GM19238 (cell line): ENCODE results near the gene GALNS.

Source experiments
- DNase-seq: peaks from one replicate; pipeline ENCODE4 v3.0.0; 2011; ENCODE audit warnings: low spot score; ENCODE audit not compliant: insufficient read length

GALNS gene

DNA sequence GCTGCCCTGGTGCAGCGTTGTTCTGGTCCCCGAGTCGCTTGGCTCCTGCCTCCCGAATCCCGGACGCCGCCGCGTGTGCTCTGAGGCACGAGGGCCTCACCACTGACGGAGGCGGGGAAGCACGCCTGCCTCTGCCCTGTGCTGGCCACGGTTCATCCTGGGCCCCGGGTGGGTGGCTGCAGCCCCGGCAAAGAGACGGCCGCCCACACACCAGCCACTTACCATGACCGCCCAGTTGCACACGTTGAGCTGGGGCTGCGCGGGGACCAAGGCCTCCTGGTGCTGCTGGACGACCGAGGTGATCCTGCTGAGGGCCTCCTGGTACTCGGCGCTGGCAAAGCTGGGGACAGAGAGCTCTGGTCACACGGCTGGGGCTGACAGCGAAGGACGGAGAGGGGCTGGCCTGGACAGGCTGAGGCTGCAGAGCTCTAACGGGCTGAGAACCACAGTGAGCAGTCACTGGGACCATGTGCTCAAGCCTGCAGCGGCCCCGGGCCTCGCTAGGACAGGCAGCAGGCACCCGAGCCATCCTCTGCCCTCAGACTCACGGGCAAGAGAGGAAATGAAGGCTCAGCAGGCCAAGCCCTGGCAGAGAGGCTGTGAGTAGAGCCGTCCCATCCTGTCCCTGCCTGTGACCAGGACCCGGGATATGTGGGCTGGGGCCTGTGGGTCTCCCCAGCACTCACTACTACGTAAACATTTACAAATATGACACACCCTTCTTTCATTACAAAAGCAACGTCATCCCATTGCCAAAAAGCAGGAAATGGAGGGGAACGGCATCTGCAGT lies 38.8 kb downstream of the GALNS start:
- no peak for DNase-seq

DNA sequence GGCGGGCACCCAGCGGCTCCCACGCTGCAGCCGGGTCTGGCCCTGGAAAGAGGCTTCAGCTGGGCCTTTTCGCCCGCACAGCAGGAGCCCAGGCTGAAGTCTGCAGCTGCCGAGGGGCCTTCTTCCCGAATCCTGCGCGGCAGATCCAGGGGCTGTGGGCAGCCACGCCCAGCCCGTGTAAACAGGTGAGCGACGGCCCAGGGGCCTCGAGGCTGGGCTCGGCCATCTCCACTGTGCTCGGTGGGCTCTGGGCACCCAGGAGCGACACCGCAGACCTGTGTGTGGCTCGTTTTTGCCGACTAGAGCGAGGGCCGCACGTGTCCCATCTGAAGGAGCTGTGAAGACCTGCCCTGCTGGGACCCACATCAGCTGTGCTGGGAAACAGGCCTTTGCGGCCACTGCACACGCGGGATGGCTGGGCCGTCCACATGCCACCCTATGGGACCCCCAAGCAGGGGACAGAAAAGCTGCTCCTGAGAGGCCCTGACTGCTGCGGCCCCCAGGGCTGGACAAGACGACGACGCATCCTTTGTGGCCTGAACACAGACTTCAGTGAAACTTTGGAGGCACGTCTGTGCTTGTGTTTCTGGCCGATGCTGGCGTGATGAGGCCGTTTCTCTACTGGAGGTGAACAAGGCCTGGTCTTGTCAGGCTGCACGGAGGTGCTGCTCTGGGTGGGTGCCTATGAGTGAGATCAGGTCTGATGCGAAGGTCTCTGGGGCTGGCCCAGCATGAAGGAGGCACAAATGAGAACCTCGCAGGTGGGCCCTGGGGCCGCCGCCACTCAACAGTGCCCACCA lies 39.8 kb downstream of the GALNS start:
- no peak for DNase-seq

DNA sequence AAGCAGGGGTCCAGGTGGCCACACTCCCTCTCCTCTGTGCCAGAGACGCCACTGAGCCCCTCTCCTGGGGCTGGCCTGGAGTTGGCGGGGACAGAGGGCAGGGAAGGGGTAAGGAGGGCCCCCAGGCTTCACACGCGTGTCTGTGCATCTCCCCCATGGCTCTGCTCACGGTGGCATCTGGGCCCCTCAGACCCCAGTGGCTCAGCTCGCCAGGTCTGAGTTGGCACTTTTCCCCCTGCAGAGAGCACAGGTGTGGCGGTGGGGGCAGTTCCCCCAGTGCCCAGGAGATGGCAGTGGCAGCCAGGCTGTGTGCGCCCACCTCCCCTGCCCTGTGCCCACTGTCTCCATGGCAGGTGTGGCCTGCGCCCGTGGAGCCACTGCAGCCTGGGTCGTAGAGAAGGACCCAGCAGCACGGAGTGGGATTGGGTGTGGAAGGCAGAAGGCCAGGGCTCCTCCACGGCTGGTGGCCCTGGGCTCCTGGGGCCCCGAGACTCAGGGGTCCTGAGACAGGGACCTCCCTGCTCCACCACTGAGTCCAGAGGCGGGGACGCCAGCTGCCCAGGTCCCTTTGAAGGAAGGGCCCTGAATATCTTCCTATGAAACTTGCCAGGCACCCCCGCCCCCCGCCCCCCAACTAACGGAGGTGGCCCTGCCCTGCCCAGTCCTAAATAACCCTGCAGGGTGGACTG lies 40.7 kb downstream of the GALNS start:
- no peak for DNase-seq

DNA sequence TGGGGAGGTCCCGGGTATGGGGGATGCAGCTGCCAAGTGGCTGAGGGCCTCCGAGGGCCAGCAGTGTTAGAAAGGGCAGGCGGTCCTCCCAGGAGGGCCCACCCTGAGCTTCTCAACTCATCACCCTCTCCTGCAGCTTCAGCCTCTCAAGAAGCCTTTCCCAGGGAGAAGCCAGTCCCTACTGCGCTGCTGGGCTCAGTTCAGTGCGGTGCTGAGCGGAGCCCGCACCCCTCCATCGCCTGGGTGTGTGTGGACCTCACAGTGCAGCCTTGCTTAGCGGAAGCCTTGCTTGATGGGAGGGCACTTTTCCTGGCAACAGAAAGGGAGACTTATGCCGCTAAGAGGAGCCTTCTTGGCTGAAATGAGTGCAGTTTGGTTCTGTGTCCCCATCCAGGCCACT lies 41.5 kb downstream of the GALNS start:
- no peak for DNase-seq

DNA sequence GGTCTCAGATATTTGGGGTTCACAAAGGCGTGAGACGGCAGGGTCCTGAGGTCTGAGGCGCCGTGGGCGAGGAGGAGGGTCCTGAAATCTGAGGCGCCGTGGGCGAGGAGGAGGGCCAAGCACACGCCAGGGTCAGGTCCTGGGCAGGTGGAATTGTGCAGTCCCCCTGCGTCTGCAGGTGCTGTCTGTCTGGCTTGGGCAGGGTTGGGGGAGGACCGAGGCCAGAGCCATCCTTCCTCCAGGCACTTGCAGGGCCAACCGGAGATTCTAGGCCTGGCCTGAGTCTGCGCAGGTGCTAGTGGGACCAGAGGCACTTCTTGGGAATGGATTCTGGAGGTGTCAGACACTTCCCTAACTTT lies 42.6 kb downstream of the GALNS start:
- DNase-seq = no peak

DNA sequence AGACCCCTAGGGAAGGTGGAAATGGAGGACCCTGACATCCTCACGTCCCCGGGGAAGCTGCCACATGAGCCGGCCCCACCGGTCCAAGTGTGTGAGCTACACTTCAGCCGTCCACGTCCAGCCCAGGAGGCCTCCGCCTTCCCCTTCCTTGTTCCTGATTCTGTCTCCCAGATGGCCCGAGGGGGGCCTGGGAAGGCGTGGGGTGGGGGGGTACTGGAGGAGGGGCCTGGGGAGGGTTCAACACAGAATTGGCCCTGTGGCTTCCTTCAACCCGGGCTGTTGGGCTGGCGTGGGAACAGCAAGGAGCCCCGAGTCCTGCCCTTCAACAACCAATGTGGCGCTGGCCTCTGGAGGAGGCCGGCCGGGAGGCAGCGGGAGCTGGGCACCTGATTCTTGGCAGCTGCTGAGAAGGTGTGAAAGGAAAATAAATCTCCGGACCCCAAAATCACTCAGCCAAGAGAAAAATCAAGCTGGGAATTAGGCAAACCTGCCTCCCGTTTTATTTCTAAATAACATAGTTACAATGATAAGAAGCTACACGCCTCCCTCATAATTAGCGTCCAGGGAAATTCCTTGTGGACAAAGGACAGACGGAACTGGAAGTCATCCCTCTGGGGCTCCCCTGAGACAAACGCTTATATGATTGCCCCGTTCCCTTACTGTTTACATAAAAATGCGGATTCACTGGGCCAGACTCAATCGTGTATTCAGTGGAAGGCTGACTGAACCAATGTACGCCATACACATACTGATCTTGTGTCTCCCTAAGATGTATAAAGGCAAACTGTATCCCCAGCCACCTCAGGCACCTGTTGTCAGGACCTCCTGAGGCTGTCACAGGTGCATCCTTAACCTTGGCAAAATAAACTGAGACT lies 43.2 kb downstream of the GALNS start:
- no peak for DNase-seq

DNA sequence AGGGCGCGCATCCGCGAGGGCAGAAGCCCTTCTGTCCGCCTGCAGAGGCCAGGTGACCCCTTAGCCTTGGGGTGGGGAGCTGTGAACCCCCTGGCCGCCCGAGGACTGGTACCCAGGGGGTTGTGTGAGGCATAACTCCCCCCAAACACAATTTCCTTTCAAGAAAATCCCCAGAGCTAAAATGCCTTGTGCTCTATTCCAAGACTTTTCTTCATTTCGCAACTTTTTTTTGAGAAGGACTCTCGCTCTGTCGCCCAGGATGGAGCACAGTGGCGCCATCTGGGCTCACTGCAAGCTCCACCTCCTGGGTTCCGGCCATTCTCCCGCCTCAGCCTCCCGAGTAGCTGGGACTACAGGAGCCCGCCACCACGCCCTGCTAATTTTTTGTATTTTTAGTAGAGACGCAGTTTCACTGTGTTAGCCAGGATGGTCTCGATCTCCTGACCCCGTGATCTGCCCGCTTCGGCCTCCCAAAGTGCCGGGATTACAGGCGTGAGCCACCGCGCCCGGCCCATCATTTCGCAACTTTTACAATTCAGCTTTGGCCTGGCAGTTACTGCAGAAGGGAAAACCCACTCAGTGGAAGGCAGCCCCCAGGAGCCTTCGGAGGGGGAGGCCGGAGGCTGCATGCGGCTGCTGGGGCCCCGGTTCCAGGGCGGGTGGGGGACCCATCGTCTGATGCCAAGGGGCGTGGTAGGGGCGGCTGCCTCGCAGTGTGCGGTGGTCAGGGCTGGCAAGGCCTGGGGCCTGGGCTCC lies 44.1 kb downstream of the GALNS start:
- DNase-seq = no peak

DNA sequence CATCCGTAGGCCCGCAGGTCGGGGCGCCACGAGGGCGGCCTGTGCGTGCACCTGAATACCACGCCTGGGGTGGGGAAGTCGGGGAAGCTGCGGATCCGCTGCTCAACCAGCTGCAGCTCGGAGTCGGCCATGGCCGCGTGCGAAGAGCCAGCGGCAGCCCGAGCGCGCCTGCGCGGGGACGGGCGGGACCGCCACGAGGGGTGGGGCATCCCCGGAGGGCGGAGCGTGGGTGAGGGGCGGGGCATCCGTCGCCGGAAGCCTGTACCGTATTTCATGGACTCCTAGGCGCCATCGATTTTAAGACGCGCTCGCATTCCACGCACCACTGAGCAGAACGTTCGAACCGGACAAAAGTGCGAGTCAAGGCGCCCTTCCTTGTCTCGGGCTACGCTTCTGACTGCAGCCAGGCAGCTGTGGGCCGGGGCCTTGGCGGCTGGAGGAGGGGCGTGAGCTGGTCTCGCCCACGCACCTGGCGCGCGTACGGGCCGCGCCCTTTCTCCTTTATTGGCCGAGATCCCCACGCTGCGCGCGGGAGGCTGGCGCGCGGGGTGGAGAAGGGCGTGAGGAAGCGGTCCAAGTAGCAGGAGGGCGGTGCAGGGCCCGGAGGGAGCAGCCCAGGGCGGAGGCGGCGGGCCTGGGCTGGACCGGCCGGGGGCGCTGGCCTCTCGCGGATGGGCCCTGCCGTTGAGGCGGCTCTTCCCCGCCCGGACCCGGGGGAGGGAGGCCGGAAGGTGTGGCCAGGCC lies 44.8 kb downstream of the GALNS start, which contains the start of gene APRT:
Gene APRT (minus strand): TSS at position 160 of the 744 bp plus-strand sequence. CDS start 29 bp downstream, at position 131.
- DNase-seq = peak; percentile 94

DNA sequence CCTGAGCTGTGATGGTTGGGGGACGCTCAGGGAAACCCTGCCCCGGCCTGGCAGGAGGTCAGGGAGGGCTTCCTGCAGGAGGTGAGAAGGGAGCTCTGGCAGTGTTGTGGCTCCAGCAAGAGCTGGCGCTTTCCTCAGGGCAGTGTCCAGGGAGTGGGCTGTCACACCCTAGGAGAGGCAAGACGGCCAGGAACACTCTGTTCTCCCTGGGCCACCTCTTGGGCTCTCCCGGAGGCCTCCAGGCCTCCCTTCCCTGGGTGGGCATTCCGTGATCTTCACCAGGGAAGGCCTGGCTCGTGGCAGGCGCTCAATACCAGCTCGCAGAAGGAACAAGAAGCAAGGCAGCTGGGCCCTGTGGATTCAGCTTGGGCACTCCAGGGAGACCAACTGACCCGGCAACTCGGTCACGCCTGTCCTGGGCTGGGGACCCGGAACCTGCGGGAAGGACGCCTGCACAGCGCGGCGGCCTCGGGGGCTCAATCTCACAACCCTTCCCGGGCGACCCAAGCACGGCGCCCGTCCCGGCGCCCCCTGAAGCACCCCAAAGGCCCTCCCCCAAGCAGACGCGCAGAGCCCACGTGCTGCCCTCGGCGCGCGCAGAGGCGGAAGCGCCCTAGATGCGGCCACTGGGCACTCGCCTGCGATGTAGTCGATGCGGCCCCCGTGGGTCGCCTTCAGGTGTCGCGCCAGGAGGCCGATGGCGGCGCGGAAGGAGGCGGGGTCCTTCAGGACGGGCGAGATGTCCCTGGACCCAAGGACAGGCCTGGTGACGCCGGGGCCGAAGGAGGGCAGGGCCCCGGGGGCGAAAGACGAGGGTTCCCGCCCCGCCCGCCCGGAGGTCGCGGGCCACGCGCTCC lies 45.6 kb downstream of the GALNS start:
- peak; percentile 83 for DNase-seq

DNA sequence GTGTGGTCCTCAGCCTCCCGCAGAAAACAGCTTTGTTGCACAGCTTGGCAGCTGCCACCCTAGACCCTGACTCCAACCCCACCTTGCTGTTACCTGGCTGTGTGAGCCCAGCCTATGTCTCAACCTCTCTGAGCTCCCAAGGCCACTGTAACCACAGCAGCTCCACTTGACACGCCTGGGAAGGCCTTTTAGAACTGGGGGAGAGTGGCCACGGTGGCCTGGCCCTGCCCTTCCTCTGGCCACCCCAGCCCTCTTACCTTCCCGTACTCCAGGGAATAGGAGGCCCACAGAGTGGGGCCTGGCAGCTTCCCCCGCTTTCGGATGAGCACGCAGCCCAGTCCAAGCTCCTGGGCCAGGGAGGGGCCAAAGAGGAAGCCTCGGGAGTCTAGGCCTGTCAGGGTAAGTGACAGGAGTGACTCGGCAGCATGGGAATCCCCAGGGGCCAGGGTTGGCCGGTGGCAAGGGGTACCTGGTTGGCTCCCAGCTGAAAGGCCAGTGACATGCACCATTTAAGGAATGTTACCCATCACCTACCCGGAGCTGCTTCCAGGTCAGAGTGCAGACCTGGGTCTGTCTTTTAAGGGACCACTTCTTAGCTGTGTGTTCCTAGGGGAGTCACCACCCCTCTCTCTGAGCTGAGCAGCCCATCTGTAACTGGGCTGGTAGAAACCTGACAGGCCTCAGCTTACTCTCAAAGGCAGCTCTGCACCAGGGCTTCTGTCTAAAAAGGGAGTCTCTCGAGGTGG lies 46.4 kb downstream of the GALNS start:
- no peak for DNase-seq

DNA sequence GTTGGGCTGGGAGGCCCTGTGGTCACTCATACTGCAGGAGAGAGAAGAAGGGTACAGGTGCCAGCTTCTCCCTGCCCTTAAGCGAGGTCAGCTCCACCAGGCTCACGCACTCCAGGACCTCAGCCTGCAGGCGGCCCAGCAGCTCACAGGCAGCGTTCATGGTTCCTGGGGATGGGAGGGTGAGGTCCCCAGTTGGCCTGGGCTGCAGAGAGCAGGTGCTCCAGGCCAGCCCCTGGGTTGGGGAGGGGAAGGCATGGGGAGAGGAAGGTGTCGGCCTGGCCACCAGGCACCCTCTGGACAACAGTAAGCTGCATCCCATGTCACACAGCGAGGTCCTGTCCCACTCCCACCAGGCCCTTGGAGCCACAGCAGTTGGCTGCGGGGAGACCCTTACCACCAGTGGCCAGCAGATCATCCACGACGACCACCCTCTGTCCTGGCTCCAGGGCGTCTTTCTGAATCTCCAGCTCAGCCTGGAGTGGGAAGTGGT lies 47.0 kb downstream of the GALNS start:
- no peak for DNase-seq

DNA sequence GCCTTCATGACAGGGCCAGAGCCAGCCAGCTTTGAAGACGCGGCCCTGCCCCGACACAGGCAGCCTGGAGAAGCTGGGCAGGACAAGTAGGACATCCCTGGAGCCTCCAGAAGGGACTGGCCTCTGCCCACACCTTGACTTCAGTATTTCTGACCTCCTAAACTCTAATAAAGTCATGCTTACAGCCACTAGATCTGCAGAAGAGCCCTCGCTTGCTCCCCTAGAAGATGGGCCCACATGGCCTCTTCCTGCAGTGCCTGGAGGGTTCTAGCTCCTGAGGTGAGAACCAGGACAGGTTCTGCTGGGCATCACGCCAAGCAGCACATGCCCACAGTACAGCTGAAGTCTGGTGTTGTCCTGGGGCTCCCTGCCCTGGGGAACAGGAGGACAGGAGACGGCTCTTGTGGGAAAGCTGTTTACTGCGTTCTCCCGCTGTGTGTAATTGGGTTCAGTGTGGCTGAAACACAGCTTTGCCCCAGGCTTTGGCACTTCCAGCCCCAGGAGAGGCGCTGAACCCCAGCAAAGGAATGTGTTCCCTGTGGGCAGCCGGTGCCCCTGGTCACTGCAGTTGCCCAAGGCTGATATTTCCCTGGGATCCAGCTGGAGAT lies 47.6 kb downstream of the GALNS start:
- no peak for DNase-seq

DNA sequence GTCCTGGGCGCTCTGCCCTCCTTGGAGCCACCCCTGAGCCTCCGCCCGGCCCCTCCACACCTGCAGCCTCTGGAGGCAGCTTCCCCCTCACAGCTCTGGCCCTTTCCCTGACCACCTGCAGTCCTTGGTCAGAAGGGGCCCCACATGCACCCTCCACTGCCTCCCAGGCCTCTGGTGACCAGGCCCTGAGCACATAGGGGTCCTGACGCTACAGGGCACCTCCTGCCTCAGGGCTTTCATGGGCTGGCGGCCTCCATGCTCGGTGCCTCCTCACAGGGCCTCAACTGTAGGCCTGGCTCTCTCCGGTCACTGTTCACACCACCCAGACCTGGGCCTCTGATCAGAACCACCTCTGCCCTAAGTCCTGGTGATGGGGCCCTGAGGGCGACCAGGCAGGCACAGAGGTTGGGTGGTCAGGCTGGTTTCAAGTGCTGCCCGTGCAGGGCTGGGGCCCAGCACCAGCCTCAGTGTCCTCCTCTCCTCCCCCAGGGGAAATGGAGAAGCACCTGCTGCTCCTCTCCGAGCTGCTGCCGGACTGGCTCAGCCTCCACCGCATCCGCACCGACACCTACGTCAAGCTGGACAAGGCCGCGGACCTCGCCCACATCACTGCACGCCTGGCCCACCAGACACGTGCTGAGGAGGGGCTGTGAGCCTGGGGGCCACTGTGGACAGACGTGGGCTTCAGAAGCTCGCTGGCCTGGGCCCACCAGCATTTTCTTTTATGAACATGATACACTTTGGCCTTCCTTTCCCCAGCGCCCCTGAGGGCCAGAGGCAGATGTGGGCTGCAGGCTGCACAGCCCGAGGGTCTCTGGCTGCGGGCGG lies 48.9 kb downstream of the GALNS start:
- no peak for DNase-seq

DNA sequence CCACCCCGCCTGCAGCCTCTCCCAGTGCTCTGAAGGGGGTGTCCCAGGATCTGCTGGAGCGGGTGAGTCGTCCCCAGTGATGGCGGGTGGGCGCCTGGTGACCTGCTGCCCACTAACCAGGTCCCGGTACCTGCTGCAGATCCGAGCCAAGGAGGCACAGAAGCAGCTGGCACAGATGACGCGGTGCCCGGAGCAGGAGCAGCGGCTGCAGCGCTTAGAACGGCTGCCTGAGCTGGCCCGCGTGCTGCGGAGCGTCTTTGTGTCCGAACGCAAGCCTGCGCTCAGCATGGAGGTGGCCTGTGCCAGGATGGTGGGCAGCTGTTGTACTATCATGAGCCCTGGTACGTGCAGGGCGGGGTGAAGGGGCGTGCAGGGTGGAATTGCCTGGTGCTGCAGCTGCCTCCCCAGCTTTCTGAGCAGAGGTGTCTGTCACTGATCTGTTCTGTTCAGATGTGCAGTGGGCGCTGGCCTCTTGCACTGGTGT lies 49.6 kb downstream of the GALNS start:
- DNase-seq = no peak

DNA sequence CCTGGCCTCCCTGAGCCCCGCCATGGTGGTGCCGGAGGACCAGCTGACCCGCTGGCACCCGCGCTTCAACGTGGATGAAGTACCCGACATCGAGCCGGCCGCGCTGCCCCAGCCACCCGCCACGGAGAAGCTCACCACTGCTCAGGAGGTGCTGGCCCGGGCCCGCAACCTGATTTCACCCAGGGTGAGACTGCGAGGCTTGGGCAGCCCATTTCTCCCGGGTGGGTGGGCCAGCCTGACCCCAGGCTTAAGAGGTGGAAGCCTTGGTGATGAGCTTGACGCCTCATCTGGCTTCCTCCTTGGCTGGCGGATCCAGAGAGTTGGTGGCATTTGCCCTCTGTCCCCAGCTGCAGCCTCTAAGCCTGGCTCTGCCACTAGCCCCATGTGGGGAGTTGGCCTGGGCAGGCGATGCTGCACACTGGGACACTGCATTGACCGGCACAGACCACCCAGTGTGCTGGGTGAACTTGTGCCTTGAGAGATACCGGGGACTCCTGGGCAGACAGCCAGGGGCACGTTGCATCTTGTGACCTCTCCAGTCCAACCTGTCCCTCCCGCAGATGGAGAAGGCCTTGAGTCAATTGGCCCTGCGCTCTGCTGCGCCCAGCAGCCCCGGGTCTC lies 50.1 kb downstream of the GALNS start:
- DNase-seq = no peak

DNA sequence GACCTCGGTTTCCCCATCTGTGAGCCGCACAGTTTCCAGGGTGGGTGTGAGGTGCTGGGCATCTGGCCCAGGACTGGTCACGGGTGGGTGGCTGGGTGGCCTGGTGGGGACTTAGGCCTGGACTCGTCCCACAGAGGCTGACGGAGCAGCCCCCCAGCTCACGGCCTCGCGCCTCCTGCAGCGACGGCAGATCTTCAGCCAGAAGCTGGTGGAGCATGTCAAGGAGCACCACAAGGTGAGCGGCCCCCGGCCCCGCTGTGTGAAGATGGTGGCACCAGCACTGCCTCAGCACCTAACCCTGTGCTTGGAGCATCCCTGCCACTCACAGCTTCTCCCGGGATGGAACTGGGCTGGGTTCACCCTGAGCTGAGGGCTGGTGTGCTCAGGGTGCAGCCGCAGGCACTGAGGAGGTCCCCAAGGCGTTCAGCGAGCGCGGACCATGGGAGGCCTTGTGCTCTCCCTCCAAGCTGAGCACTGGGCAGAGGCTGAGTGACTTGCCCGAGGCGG lies 50.8 kb downstream of the GALNS start:
- DNase-seq = no peak
